Liver (tissue), 9 donors: ENCODE data around the gene MED17. TPM values are rescaled to one million over a fixed set of nuclear protein-coding genes. Genes with fewer than 3 reads are reported as not detected.
A peak's percentile ranks its signal among the peaks of the same experiment; 100 is the strongest.

Source experiments
- DNase-seq: peaks from one replicate; pipeline ENCODE4 v3.0.0-alpha.2; 2017; ENCODE audit warnings: low spot score
- H3K27ac ChIP-seq, 2 donors: one replicate each; pipeline ENCODE4 v1.7.0; 2013; ENCODE audit warnings: inconsistent platforms in 2 of 2, low read length in 2 of 2, control low read depth in 1 of 2, low read depth in 1 of 2, mild to moderate bottlenecking in 1 of 2
- H3K27me3 ChIP-seq, 4 donors: one replicate each; pipeline versions ENCODE4 v1.6.1 to v1.7.0; 2013; ENCODE audit warnings: low read length in 3 of 4, inconsistent platforms in 1 of 4, mild to moderate bottlenecking in 1 of 4, moderate library complexity in 1 of 4; ENCODE audit not compliant: control insufficient read depth in 4 of 4, insufficient read depth in 4 of 4
- H3K36me3 ChIP-seq, 4 donors: one replicate each; pipeline versions ENCODE4 v1.6.1 to v1.7.0; 2013; ENCODE audit warnings: low read length in 3 of 4, mild to moderate bottlenecking in 3 of 4, low read depth in 1 of 4, moderate library complexity in 1 of 4; ENCODE audit not compliant: control insufficient read depth in 4 of 4, insufficient read depth in 3 of 4
- H3K4me1 ChIP-seq, 4 donors: one replicate each; pipeline versions ENCODE4 v1.6.1 to v1.7.0; 2013; ENCODE audit warnings: low read length in 3 of 4, mild to moderate bottlenecking in 3 of 4, moderate library complexity in 1 of 4; ENCODE audit not compliant: control insufficient read depth in 4 of 4, insufficient read depth in 4 of 4
- H3K4me3 ChIP-seq, 3 donors: one replicate each; pipeline versions ENCODE4 v1.6.1 to v1.7.0; 2013; ENCODE audit warnings: low read length in 3 of 3, control low read depth in 1 of 3, low read depth in 1 of 3, mild to moderate bottlenecking in 1 of 3
- H3K9ac ChIP-seq, 2 donors: one replicate each; pipeline ENCODE4 v1.7.0; 2013; ENCODE audit warnings: low read length in 2 of 2, mild to moderate bottlenecking in 2 of 2, moderate library complexity in 2 of 2, control low read depth in 1 of 2, low read depth in 1 of 2
- H3K9me3 ChIP-seq, 4 donors: one replicate each; pipeline versions ENCODE4 v1.6.1 to v1.7.0; 2013; ENCODE audit warnings: low read length in 3 of 4; ENCODE audit not compliant: control insufficient read depth in 4 of 4
- EGR1 ChIP-seq, 2 donors: IDR thresholded peaks; 2 replicates each; pipeline ENCODE4 v1.6.1; 2016 to 2018; ENCODE audit warnings: antibody characterized with exemption in 2 of 2, low read depth in 2 of 2
- FOXA2 ChIP-seq: IDR thresholded peaks from 2 replicates; pipeline ENCODE4 v1.6.1; 2016; ENCODE audit warnings: antibody characterized with exemption
- GABPA ChIP-seq, 2 donors: IDR thresholded peaks in 1 of 2; conservative IDR thresholded peaks in 1 of 2; 2 replicates each; pipeline ENCODE4 v1.6.1; 2016; ENCODE audit warnings: antibody characterized with exemption in 2 of 2, mild to moderate bottlenecking in 1 of 2, moderate library complexity in 1 of 2
- HNF4A ChIP-seq, 2 donors: conservative IDR thresholded peaks; 2 replicates each; pipeline ENCODE4 v1.6.1; 2016; ENCODE audit warnings: antibody characterized with exemption in 2 of 2, mild to moderate bottlenecking in 2 of 2
- HNF4G ChIP-seq: IDR thresholded peaks from 2 replicates; pipeline ENCODE4 v1.6.1; 2016; ENCODE audit warnings: antibody characterized with exemption
- JUND ChIP-seq, 2 donors: IDR thresholded peaks; 2 replicates each; pipeline ENCODE4 v1.6.1; 2016; ENCODE audit warnings: antibody characterized with exemption in 2 of 2
- RAD21 ChIP-seq, 2 donors: IDR thresholded peaks; 2 replicates each; pipeline ENCODE4 v1.6.1; 2016; ENCODE audit warnings: antibody characterized with exemption in 2 of 2, mild to moderate bottlenecking in 2 of 2
- REST ChIP-seq: IDR thresholded peaks from 2 replicates; pipeline ENCODE4 v1.6.1; 2016; ENCODE audit warnings: antibody characterized with exemption, mild to moderate bottlenecking
- TAF1 ChIP-seq: conservative IDR thresholded peaks from 2 replicates; pipeline ENCODE4 v1.6.1; 2016; ENCODE audit warnings: antibody characterized with exemption, mild to moderate bottlenecking
- YY1 ChIP-seq: IDR thresholded peaks from 2 replicates; pipeline ENCODE4 v1.6.1; 2016; ENCODE audit warnings: antibody characterized with exemption, mild to moderate bottlenecking
- WGBS: extraction: QIAGEN DNeasy Blood & Tissue Kit; methylation state at CpG from one replicate; pipeline ENCODE4 v1.1.7; 2013; 5-methylcytosine and 5-hydroxymethylcytosine counted together
- polyA plus RNA-seq, 2 donors: library from polyadenylated mRNA; stranded (reverse) in 1 of 2; unstranded in 1 of 2; fragments of 200-250 nt in 1 of 2; fragments of >200 nt in 1 of 2; fragmentation: Nextera tagmentation in 1 of 2; extraction: Ambion mirVana in 1 of 2; gene quantifications; one replicate each; pipeline versions ENCODE4 v1.2.1 to v1.2.3, GENCODE V29; 2013 to 2015
- total RNA-seq, 2 donors: library from RNA; depleted of rRNA; stranded (reverse); fragments of >200 nt; gene quantifications; one replicate each; pipeline ENCODE4 v1.2.3, GENCODE V29; 2014
- TF ChIP-seq, protein P1 (sequence below): IDR thresholded peaks from 2 replicates; pipeline ENCODE4 v1.6.1; 2016; ENCODE audit warnings: antibody characterized with exemption
- TF ChIP-seq, protein P2 (sequence below): IDR thresholded peaks from 2 replicates; pipeline ENCODE4 v1.6.1; 2016; ENCODE audit warnings: antibody characterized with exemption
- TF ChIP-seq, protein P3 (sequence below): fragments of 150-350 bp; IDR thresholded peaks from 2 replicates; pipeline ENCODE4 v1.5.1; 2017; ENCODE audit warnings: improper control_type of control experiment, low read depth, low read length; ENCODE audit not compliant: missing input control
- donor health status: healthy.
- donor health status: healthy.
- donor health status: healthy.
- donor health status: healthy.
- donor health status: healthy.

Gene MED17
- total and polyA plus RNA-seq, 4 donors: 2.8 to 12.7 (median 7.5) TPM

DNA sequence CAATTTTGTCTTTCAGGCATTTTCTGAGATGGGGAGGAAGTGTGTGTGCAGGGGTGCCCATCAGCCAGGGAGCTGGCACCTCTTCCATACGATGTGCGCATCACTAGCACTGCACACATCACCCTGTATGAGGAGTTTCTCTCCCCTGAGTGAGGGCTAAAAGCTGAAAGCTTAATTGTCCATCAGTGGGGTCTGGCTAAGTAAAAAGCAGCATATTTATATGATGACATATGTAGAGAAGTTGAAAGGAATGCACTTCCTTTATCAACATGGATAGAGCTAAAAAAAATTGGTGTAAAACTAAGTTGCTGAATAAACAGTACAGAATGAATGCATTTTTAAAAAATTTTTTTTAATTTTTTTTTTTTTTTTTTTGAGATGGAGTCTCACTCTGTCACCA lies 62.3 kb downstream of the MED17 start (continued):
- TF ChIP-seq HNF4G (no peak), EGR1 (IDR thresholded peaks at IDR 0.05; ENCODE audit: low read depth in 2 of 2) (no peak), FOXA2 (no peak), JUND (IDR thresholded peaks at IDR 0.05) (no peak)
- TF ChIP-seq, protein P1, sequence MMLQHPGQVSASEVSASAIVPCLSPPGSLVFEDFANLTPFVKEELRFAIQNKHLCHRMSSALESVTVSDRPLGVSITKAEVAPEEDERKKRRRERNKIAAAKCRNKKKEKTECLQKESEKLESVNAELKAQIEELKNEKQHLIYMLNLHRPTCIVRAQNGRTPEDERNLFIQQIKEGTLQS: no peak

- no peaks in the 10 kb centered on the region for H3K36me3 ChIP-seq
- DNase-seq: peak; percentile 16
- WGBS: 91% methylated on average over 5 of the region's 5 CpGs
These were observed 65.1 kb downstream of the MED17 start for GRCh38 chr11:93849201-93849600.

More at GRCh38 chr11:93849201-93849600, 65.1 kb downstream of the MED17 start:
- Histone ChIP-seq H3K27me3 (no peaks in the 10 kb centered on the region), H3K9me3 (no peaks in the 10 kb centered on the region), H3K9ac (no peak overlapping the region), H3K27ac (no peak overlapping the region), H3K4me1 (peaks cover 2 to 5% (median 4%) of the 10 kb centered on the region in 4 donors), H3K4me3 (no peak overlapping the region)
- TF ChIP-seq YY1 (no peak), REST (no peak), RAD21 (IDR thresholded peaks at IDR 0.05) (no peak), TAF1 (no peak), GABPA (IDR thresholded peaks at IDR 0.05 in 1 of 2, conservative IDR thresholded peaks at IDR 0.05 in 1 of 2) (no peak), HNF4A (conservative IDR thresholded peaks at IDR 0.05) (no peak)
- TF ChIP-seq, protein P2, sequence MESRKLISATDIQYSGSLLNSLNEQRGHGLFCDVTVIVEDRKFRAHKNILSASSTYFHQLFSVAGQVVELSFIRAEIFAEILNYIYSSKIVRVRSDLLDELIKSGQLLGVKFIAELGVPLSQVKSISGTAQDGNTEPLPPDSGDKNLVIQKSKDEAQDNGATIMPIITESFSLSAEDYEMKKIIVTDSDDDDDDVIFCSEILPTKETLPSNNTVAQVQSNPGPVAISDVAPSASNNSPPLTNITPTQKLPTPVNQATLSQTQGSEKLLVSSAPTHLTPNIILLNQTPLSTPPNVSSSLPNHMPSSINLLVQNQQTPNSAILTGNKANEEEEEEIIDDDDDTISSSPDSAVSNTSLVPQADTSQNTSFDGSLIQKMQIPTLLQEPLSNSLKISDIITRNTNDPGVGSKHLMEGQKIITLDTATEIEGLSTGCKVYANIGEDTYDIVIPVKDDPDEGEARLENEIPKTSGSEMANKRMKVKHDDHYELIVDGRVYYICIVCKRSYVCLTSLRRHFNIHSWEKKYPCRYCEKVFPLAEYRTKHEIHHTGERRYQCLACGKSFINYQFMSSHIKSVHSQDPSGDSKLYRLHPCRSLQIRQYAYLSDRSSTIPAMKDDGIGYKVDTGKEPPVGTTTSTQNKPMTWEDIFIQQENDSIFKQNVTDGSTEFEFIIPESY: no peak
- TF ChIP-seq, protein P3, sequence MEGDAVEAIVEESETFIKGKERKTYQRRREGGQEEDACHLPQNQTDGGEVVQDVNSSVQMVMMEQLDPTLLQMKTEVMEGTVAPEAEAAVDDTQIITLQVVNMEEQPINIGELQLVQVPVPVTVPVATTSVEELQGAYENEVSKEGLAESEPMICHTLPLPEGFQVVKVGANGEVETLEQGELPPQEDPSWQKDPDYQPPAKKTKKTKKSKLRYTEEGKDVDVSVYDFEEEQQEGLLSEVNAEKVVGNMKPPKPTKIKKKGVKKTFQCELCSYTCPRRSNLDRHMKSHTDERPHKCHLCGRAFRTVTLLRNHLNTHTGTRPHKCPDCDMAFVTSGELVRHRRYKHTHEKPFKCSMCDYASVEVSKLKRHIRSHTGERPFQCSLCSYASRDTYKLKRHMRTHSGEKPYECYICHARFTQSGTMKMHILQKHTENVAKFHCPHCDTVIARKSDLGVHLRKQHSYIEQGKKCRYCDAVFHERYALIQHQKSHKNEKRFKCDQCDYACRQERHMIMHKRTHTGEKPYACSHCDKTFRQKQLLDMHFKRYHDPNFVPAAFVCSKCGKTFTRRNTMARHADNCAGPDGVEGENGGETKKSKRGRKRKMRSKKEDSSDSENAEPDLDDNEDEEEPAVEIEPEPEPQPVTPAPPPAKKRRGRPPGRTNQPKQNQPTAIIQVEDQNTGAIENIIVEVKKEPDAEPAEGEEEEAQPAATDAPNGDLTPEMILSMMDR: no peak
